Panc1 (cell line): Measurements from ENCODE around the gene AUNIP. TPM values are rescaled to one million over a fixed set of nuclear protein-coding genes. Genes with fewer than 3 reads are reported as not detected.

Experiments used
- ATAC-seq: fragments of 200-7000 bp; cut with Tn5 transposase; 2 replicates; pipeline ENCODE4 v1.9.1; 2020; ENCODE audit warnings: mild to moderate bottlenecking, moderate library complexity
- BruUV-seq: library from RNA; stranded (reverse); fragments of 400-500 nt; replicated peaks from 2 replicates; lab custom pipeline; 2021; lab: Mats Ljungman, UMichigan
- CTCF ChIA-PET: fragments of 300-600 bp; sonication (Branson Sonifier 250); formaldehyde crosslinking; loops from one replicate; lab custom pipeline; 2022; ENCODE audit warnings: antibody characterized with exemption; lab: Charles Lee
- POLR2A ChIA-PET: fragments of 300-600 bp; sonication (Branson Sonifier 250); formaldehyde crosslinking; loops from one replicate; lab custom pipeline; 2022; ENCODE audit warnings: antibody characterized with exemption; lab: Charles Lee
- DNase-seq: peaks from one replicate; pipeline ENCODE4 v3.0.0-alpha.2; 2010; ENCODE audit warnings: low read depth, low spot score
- H3K27ac ChIP-seq: 2 replicates; pipeline ENCODE4 v1.5.1; 2011; ENCODE audit warnings: mild to moderate bottlenecking, low read length, inconsistent platforms
- H3K27me3 ChIP-seq: fragments of 200-500 bp; sonication (Bioruptor generic); 2 replicates; pipeline ENCODE4 v1.6.0; 2014; ENCODE audit warnings: low read length, inconsistent platforms; ENCODE audit not compliant: control insufficient read depth, insufficient read depth
- H3K36me3 ChIP-seq: fragments of 200-500 bp; sonication (Bioruptor generic); 2 replicates; pipeline ENCODE4 v1.5.1; 2014; ENCODE audit warnings: inconsistent platforms, mild to moderate bottlenecking, low read length, moderate library complexity; ENCODE audit not compliant: control insufficient read depth, insufficient read depth
- H3K4me1 ChIP-seq: 2 replicates; pipeline ENCODE4 v1.5.1; 2011; ENCODE audit warnings: inconsistent platforms, mild to moderate bottlenecking, low read length, moderate library complexity; ENCODE audit not compliant: control insufficient read depth, insufficient read depth
- H3K4me3 ChIP-seq, 2 experiments: 2 replicates each; pipeline ENCODE4 v1.5.1; 2011 to 2012; ENCODE audit warnings: low read depth in 2 of 2, low read length in 2 of 2, mild to moderate bottlenecking in 2 of 2, inconsistent platforms in 1 of 2, moderate library complexity in 1 of 2
- H3K9me3 ChIP-seq: fragments of 200-500 bp; sonication (Bioruptor generic); 2 replicates; pipeline ENCODE4 v1.5.1; 2014; ENCODE audit warnings: low read depth, mild to moderate bottlenecking, inconsistent platforms, low read length, moderate library complexity; ENCODE audit not compliant: control insufficient read depth, insufficient read depth
- POLR2AphosphoS5 ChIP-seq: IDR thresholded peaks from 2 replicates; pipeline ENCODE4 v1.6.1; 2012; ENCODE audit warnings: mild to moderate bottlenecking, low read depth, low read length, moderate library complexity
- SIN3A ChIP-seq: IDR thresholded peaks from 2 replicates; pipeline ENCODE4 v1.6.1; 2012; ENCODE audit warnings: low read depth, mild to moderate bottlenecking, low read length, moderate library complexity, borderline replicate concordance; ENCODE audit not compliant: insufficient read depth
- TCF7L2 ChIP-seq: IDR thresholded peaks from 2 replicates; pipeline ENCODE4 v1.6.1; 2011; ENCODE audit warnings: mild to moderate bottlenecking, low read depth, low read length, inconsistent platforms
- in situ Hi-C: cut with HindIII; loops from 2 replicates; pipeline ENCODE4 v1.10.0; 2016; ENCODE audit warnings: low sequenced_read_pairs, low pct_unique_long_range_greater_than_20kb
- intact Hi-C: fragments of 100-400 bp; cut with micrococcal nuclease; formaldehyde crosslinking; loops from one replicate; pipeline ENCODE4 v1.10.0; 2022; ENCODE audit not compliant: unreplicated experiment
- total RNA-seq: library from RNA; stranded (reverse); gene quantifications from one replicate; pipeline ENCODE4 v1.2.1, GENCODE V29; 2021; ENCODE audit not compliant: unreplicated experiment
- TF ChIP-seq, protein P1 (sequence below): fragments of 450-650 bp; IDR thresholded peaks from 2 replicates; pipeline ENCODE4 v1.5.1; 2017; ENCODE audit warnings: mild to moderate bottlenecking
- TF ChIP-seq, protein P2 (sequence below), 2 experiments: IDR thresholded peaks; 2 replicates each; pipeline ENCODE4 v1.6.1; 2011 to 2012; ENCODE audit warnings: low read depth in 2 of 2, control low read depth in 1 of 2, low read length in 1 of 2, mild to moderate bottlenecking in 1 of 2, moderate library complexity in 1 of 2; ENCODE audit not compliant: insufficient read depth in 1 of 2

The AUNIP gene
- total RNA-seq, 1 experiment from 2014 or later, result 12.2 TPM

DNA sequence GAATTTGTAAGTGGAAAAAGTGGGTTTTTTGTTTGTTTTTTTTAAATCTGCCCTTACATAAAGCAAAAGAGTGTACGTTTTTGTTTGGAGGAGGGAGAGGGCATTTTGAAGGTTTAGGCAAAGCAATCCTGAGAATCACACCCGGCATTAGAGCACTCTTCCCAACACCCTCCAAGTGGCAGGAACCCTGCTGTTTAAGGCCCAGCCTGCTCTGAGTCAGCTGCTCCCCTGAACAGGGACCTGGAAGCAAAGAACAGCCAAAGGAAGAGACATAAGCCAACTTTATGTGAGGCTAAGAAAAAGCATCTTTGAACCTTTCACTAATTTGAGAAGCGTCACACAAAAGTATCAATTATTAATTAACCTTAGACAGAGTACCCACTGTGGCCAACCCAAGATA, 22.6 kb downstream of the AUNIP start:
- Histone ChIP-seq H3K4me1 (peaks cover 5% of the 10 kb centered on the region; the same call in 1 of the 2 replicates), H3K4me3 (no peak overlapping the region), H3K27ac (no peak overlapping the region), H3K9me3 (no peaks in the 10 kb centered on the region), H3K36me3 (peaks cover 21% of the 10 kb centered on the region), H3K27me3 (no peaks in the 10 kb centered on the region)
- ATAC-seq (no peak), DNase-seq (no peak)
- TF ChIP-seq SIN3A (no peak), POLR2AphosphoS5 (no peak), TCF7L2 (no peak)
- TF ChIP-seq, protein P1, sequence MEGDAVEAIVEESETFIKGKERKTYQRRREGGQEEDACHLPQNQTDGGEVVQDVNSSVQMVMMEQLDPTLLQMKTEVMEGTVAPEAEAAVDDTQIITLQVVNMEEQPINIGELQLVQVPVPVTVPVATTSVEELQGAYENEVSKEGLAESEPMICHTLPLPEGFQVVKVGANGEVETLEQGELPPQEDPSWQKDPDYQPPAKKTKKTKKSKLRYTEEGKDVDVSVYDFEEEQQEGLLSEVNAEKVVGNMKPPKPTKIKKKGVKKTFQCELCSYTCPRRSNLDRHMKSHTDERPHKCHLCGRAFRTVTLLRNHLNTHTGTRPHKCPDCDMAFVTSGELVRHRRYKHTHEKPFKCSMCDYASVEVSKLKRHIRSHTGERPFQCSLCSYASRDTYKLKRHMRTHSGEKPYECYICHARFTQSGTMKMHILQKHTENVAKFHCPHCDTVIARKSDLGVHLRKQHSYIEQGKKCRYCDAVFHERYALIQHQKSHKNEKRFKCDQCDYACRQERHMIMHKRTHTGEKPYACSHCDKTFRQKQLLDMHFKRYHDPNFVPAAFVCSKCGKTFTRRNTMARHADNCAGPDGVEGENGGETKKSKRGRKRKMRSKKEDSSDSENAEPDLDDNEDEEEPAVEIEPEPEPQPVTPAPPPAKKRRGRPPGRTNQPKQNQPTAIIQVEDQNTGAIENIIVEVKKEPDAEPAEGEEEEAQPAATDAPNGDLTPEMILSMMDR, result no peak
- TF ChIP-seq, protein P2, sequence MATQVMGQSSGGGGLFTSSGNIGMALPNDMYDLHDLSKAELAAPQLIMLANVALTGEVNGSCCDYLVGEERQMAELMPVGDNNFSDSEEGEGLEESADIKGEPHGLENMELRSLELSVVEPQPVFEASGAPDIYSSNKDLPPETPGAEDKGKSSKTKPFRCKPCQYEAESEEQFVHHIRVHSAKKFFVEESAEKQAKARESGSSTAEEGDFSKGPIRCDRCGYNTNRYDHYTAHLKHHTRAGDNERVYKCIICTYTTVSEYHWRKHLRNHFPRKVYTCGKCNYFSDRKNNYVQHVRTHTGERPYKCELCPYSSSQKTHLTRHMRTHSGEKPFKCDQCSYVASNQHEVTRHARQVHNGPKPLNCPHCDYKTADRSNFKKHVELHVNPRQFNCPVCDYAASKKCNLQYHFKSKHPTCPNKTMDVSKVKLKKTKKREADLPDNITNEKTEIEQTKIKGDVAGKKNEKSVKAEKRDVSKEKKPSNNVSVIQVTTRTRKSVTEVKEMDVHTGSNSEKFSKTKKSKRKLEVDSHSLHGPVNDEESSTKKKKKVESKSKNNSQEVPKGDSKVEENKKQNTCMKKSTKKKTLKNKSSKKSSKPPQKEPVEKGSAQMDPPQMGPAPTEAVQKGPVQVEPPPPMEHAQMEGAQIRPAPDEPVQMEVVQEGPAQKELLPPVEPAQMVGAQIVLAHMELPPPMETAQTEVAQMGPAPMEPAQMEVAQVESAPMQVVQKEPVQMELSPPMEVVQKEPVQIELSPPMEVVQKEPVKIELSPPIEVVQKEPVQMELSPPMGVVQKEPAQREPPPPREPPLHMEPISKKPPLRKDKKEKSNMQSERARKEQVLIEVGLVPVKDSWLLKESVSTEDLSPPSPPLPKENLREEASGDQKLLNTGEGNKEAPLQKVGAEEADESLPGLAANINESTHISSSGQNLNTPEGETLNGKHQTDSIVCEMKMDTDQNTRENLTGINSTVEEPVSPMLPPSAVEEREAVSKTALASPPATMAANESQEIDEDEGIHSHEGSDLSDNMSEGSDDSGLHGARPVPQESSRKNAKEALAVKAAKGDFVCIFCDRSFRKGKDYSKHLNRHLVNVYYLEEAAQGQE (IDR thresholded peaks at IDR 0.05; ENCODE audit: insufficient read depth in 1 of 2, low read depth in 2 of 2, low read length in 1 of 2), result no peak
- in situ Hi-C loops (no loop called here), intact Hi-C loops (loop anchor here (10.0 kb wide), 1 partner anchor 158 kb away; the partner anchor contains the start of gene PAFAH2)
- ChIA-PET POLR2A (no interaction called here), CTCF (no interaction called here)
- no TSS peak for BruUV-seq

DNA sequence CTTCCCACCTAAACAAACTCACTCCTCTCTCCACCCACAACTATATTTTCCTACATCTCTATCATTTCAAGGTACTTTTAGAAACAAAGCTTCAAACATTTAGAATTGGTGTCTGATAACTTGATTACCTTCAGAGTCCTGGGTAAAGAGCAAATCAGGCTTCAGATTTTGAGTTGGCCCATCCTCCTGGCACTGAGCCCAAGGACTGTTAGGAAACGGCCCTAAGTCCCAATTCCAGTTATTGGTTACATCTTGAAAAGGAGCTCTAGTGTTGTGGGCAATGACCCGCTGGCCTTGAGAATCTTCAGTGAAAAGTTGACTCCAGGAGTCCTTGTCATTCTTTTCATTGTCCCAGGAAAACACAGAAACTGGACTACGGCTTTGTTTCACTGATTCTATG, 24.4 kb downstream of the AUNIP start:
- no peaks in the 10 kb centered on the region for H3K27me3 ChIP-seq
- no peak overlapping the region for H3K4me3 ChIP-seq
- no peaks in the 10 kb centered on the region for H3K9me3 ChIP-seq
- ChIA-PET POLR2A (no interaction called here), CTCF (no interaction called here)
- DNase-seq (no peak), ATAC-seq (no peak)
- peaks cover 27% of the 10 kb centered on the region for H3K36me3 ChIP-seq
- H3K4me1 ChIP-seq, result peaks cover 5% of the 10 kb centered on the region; the same call in 1 of the 2 replicates
- in situ Hi-C loops, result no loop called here
- TF ChIP-seq, protein P2 (IDR thresholded peaks at IDR 0.05; ENCODE audit: insufficient read depth in 1 of 2, low read depth in 2 of 2, low read length in 1 of 2), result no peak
- TF ChIP-seq TCF7L2 (no peak), SIN3A (no peak), POLR2AphosphoS5 (no peak)
- TF ChIP-seq, protein P1, result no peak
- intact Hi-C loops, result loop anchor here (10.0 kb wide), 1 partner anchor 160 kb away; the partner anchor contains the start of gene PAFAH2
- H3K27ac ChIP-seq, result no peak overlapping the region
- BruUV-seq, result no TSS peak
